Esophagus squamous epithelium (tissue), 4 donors: ENCODE measurements around the gene RALGAPA1.

Experiments
- CTCF ChIP-seq, 6 experiments: fragments of 450-650 bp in 4 of 6; fragments of 200-600 bp in 2 of 6; sonication (generic) in 2 of 6; IDR thresholded peaks; one replicate each; pipeline ENCODE4 v1.5.1; 2016 to 2019; ENCODE audit warnings: antibody characterized with exemption in 6 of 6, mild to moderate bottlenecking in 4 of 6, moderate library complexity in 4 of 6
- POLR2A ChIP-seq, 4 donors: fragments of 450-650 bp; IDR thresholded peaks; one replicate each; pipeline ENCODE4 v1.6.1; 2017; ENCODE audit warnings: antibody characterized with exemption in 4 of 4, mild to moderate bottlenecking in 4 of 4, moderate library complexity in 3 of 4

- no peak for TF ChIP-seq POLR2A (IDR thresholded peaks at IDR 0.05)
- TF ChIP-seq CTCF (IDR thresholded peaks at IDR 0.05): no peak
Measured at GRCh38 chr14:35754671-35755070, 54.4 kb downstream of the RALGAPA1 start.
